ENCODE results near the gene NGEF. TPM values are rescaled to one million over a fixed set of nuclear protein-coding genes. Genes with fewer than 3 reads are reported as not detected.

NGEF gene
- total and polyA plus RNA-seq, 8 donors: 0.26 to 3.6 (median 1.4) TPM

DNA sequence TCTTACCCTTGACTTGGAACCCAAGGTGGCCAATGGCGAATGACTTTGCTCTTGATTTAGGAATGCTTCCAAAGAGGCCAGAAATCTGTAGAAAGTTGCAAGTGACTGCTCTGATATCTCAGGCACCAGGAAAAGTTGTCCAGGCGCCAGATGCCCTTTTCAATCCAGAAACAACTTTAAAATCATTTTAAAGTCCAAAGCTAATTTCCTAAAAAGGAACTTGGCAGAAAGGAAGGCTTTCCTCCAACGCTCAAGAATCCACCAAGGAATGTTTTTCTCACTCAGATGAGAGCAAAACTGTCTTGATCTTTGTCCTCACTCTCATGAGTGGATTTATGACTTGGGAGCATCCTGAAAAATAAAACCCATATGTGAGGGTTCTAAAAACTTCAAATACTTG is 5.3 kb downstream of the NGEF start:
- no peaks in the 10 kb centered on the region for H3K4me1 ChIP-seq
- no peak for TF ChIP-seq CTCF (IDR thresholded peaks at IDR 0.05)
- DNase-seq (no peak), ATAC-seq (no peak)
- no peaks in the 10 kb centered on the region for H3K36me3 ChIP-seq
- H3K27me3 ChIP-seq: no peaks in the 10 kb centered on the region
- intact Hi-C loops (cut with DNase I): no loop called here
- no peaks in the 10 kb centered on the region for H3K9me3 ChIP-seq
- H3K4me3 ChIP-seq: no peak overlapping the region
- H3K27ac ChIP-seq: no peak overlapping the region

DNA sequence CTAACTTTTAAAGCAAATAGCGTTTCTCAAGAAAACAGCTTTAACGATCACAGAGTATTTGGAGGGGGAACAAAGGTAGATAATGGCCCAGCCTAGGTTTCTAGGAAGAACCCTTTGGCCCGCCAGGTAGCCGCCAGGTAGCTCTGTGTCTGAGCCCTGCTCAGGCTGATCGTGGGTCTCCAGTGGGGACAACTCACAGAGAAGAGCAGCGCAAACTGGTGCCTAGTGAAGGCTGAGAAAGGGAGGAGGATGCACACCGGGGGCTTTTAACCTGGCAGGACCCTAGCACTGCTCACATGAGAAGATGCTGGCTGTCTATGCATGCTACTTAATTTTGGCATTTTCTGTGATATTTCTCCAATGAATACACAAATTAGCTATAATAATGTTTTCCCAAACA is 5.8 kb downstream of the NGEF start:
- ATAC-seq (no peak), DNase-seq (no peak)
- no peak for TF ChIP-seq CTCF (IDR thresholded peaks at IDR 0.05)
- Histone ChIP-seq H3K4me1 (no peaks in the 10 kb centered on the region), H3K27ac (no peak overlapping the region), H3K4me3 (no peak overlapping the region), H3K27me3 (no peaks in the 10 kb centered on the region), H3K36me3 (no peaks in the 10 kb centered on the region), H3K9me3 (no peaks in the 10 kb centered on the region)
- intact Hi-C loops (cut with DNase I): no loop called here

DNA sequence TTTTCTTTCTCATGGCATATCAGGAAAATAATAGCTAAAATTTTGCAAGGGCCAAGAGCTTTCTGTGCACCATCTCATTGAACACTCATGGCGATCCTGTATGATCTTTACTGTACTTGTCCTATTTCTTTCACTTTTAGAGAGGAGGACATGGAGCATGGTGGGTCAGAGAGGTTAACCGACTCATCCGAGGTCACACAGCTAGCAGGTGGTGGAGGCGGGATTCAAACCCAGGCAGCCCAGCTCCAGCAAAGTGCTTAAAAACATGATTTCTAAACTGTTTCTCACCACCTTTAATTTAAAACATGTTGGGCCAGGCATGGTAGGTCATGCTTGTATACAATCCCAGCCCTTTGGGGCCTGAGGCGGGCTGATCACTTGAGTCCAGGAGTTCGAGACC is 6.4 kb downstream of the NGEF start:
- no peak overlapping the region for H3K4me3 ChIP-seq
- H3K27ac ChIP-seq: no peak overlapping the region
- ATAC-seq (no peak), DNase-seq (no peak)
- no peaks in the 10 kb centered on the region for H3K27me3 ChIP-seq
- H3K4me1 ChIP-seq: no peaks in the 10 kb centered on the region
- H3K36me3 ChIP-seq: no peaks in the 10 kb centered on the region
- intact Hi-C loops (cut with DNase I): no loop called here
- no peak for TF ChIP-seq CTCF (IDR thresholded peaks at IDR 0.05)
- no peaks in the 10 kb centered on the region for H3K9me3 ChIP-seq

DNA sequence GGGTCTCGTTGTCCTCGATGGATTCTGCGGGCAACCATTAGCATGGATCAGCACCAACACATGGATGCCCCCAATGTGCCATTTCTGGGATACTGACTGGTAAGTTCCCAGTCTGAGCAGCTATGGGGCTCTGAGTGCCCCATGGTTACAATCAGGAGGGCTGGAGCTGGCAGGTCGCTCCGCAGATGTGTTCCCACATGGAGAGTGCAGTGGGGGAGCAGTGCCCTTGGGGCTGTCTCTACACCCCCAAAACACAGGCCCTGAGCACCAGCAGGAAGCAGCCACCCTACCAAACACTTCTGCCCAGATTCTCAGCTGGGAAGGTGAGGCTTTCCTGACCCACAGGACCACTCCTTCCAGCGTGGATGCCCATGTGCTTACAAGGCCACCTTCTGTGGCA is 8.0 kb downstream of the NGEF start:
- ATAC-seq (no peak), DNase-seq (no peak)
- Histone ChIP-seq H3K9me3 (no peaks in the 10 kb centered on the region), H3K27ac (no peak overlapping the region), H3K27me3 (no peaks in the 10 kb centered on the region), H3K36me3 (no peaks in the 10 kb centered on the region), H3K4me1 (no peaks in the 10 kb centered on the region), H3K4me3 (no peak overlapping the region)
- intact Hi-C loops (cut with DNase I): no loop called here
- no peak for TF ChIP-seq CTCF (IDR thresholded peaks at IDR 0.05)

DNA sequence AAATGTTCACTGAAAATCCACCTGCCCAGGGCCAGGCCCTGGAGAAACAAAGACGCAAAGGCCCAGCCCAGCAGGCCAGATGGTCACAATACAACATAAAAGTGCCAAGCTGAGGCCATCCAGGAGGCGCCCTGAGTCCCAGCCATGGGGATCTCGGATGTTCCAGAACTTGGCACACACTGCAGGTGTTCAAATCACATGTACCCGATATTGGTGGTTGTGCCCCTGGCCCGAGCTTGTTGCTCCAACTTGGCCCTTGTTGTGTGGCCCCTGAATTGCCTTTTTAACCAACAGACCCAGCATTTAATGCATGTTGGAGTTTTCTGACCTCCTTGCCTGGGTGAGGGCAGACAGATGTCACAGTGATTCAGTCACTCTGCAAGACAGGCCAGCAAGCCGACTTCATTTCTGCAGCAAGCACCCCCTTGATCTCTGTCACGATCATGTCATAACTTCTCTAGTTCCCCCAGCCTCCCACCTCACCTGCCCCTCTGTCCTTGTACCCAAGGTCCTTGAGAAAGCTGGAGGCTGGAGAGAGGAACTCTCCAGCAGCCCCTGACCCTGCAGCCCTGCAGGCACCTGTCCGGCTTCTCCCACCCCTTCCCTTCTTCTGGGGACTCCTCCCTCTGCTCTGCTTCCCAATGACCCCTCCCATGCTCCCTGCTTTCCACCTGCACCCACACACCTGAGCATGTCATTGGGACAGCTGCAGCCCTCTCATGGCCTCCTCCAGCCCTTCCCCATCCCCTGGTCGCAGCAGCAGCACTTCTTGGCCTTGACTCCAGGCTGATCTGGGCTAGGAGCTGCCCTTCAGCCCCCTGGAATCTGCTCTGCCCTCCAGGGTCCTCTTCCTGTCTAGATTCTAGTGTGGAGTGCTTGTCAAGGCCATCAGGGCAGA is 9.1 kb downstream of the NGEF start:
- H3K27me3 ChIP-seq: no peaks in the 10 kb centered on the region
- H3K4me1 ChIP-seq: no peaks in the 10 kb centered on the region
- DNase-seq (no peak), ATAC-seq (no peak)
- H3K9me3 ChIP-seq: no peaks in the 10 kb centered on the region
- intact Hi-C loops (cut with DNase I): no loop called here
- TF ChIP-seq CTCF (IDR thresholded peaks at IDR 0.05): no peak
- no peak overlapping the region for H3K27ac ChIP-seq
- no peaks in the 10 kb centered on the region for H3K36me3 ChIP-seq
- no peak overlapping the region for H3K4me3 ChIP-seq

Data from left lung (tissue), 10 donors.